Esophagus squamous epithelium (tissue), 5 donors: ENCODE measurements around the gene KIAA0930. TPM values are rescaled to one million over a fixed set of nuclear protein-coding genes. Genes with fewer than 3 reads are reported as not detected.

ENCODE experiments used
- DNase-seq: peaks from one replicate; lab custom pipeline; 2025; lab: John Stamatoyannopoulos, UW
- H3K27ac ChIP-seq, 4 donors: fragments of 200-600 bp; sonication (generic); one replicate each; pipeline ENCODE4 v1.5.1; 2016 to 2019; ENCODE audit warnings: mild to moderate bottlenecking in 1 of 4
- H3K27me3 ChIP-seq, 4 donors: fragments of 200-600 bp; sonication (generic); 1 replicate in 3 of 4; 2 replicates in 1 of 4; pipeline versions ENCODE4 v1.5.1 to v1.6.0; 2017 to 2021; ENCODE audit warnings: antibody characterized with exemption in 1 of 4
- H3K36me3 ChIP-seq, 3 donors: fragments of 200-600 bp; sonication (generic); one replicate each; pipeline ENCODE4 v1.5.1; 2016 to 2019
- H3K4me1 ChIP-seq, 3 donors: fragments of 200-600 bp; sonication (generic); one replicate each; pipeline ENCODE4 v1.5.1; 2017 to 2019
- H3K4me3 ChIP-seq, 4 donors: fragments of 200-600 bp; sonication (generic); 1 replicate in 3 of 4; 2 replicates in 1 of 4; pipeline ENCODE4 v1.5.1; 2016 to 2019; ENCODE audit warnings: mild to moderate bottlenecking in 2 of 4, moderate library complexity in 1 of 4
- H3K9me3 ChIP-seq, 3 donors: fragments of 200-600 bp; sonication (generic); one replicate each; pipeline ENCODE4 v1.5.1; 2016 to 2019
- CTCF ChIP-seq, 6 experiments: fragments of 450-650 bp in 4 of 6; fragments of 200-600 bp in 2 of 6; sonication (generic) in 2 of 6; IDR thresholded peaks; one replicate each; pipeline ENCODE4 v1.5.1; 2016 to 2019; ENCODE audit warnings: antibody characterized with exemption in 6 of 6, mild to moderate bottlenecking in 4 of 6, moderate library complexity in 4 of 6
- POLR2A ChIP-seq, 4 donors: fragments of 450-650 bp; IDR thresholded peaks; one replicate each; pipeline ENCODE4 v1.6.1; 2017; ENCODE audit warnings: antibody characterized with exemption in 4 of 4, mild to moderate bottlenecking in 4 of 4, moderate library complexity in 3 of 4
- WGBS, 2 donors: methylation state at CpG; one replicate each; pipeline ENCODE4 v1.1.5; 2018; 5-methylcytosine and 5-hydroxymethylcytosine counted together
- intact Hi-C: fragments of 100-400 bp; cut with DNase I; formaldehyde crosslinking; loops from one replicate; pipeline ENCODE4 v1.15.0; 2022
- total RNA-seq, 4 donors: library from RNA; depleted of rRNA; stranded (reverse); fragments of >200 nt; gene quantifications; one replicate each; pipeline ENCODE4 v1.1.0, GENCODE V29; 2016
- donor health status: DM: yes; HTN: yes; CAD: no.

KIAA0930 gene
- total RNA-seq, 4 donors from 2014 or later = 33.1 to 40.2 (median 38.1) TPM

GRCh38 chr22:45230026-45230721, 10.5 kb downstream of the KIAA0930 start:
- 74 to 83% methylated on average over 11 to 12 of the region's 16 CpGs for WGBS, 2 donors
- no peak overlapping the region for H3K27ac ChIP-seq
- DNase-seq = no peak

GRCh38 chr22:45229181-45229580, 11.5 kb downstream of the KIAA0930 start:
- Histone ChIP-seq H3K36me3 (no peaks in the 10 kb centered on the region), H3K4me3 (no peak overlapping the region), H3K27me3 (no peaks in the 10 kb centered on the region), H3K4me1 (peaks cover 23 to 72% (median 25%) of the 10 kb centered on the region in 3 donors), H3K9me3 (no peaks in the 10 kb centered on the region), H3K27ac (no peak overlapping the region)
- TF ChIP-seq POLR2A (IDR thresholded peaks at IDR 0.05) (no peak), CTCF (IDR thresholded peaks at IDR 0.05) (no peak)
- no CpG with 5 or more reads among the region's 13 CpGs for WGBS, 2 donors
- DNase-seq = no peak
- intact Hi-C loops = no loop called here

More at GRCh38 chr22:45230026-45230721, 10.5 kb downstream of the KIAA0930 start:
- intact Hi-C loops = no loop called here
- H3K9me3 ChIP-seq = no peaks in the 10 kb centered on the region
- peaks cover 19 to 71% (median 20%) of the 10 kb centered on the region in 3 donors for H3K4me1 ChIP-seq
- TF ChIP-seq CTCF (IDR thresholded peaks at IDR 0.05) (no peak), POLR2A (IDR thresholded peaks at IDR 0.05) (no peak)
- no peak overlapping the region for H3K4me3 ChIP-seq
- H3K36me3 ChIP-seq = peaks cover 0 to 9% (median 0%) of the 10 kb centered on the region in 3 donors
- H3K27me3 ChIP-seq = no peaks in the 10 kb centered on the region

GRCh38 chr22:45228401-45228754, 12.3 kb downstream of the KIAA0930 start:
- no peak for DNase-seq
- no peak for TF ChIP-seq POLR2A (IDR thresholded peaks at IDR 0.05)
- TF ChIP-seq CTCF (IDR thresholded peaks at IDR 0.05) = no peak
- Histone ChIP-seq H3K4me1 (peaks cover 23 to 78% (median 25%) of the 10 kb centered on the region in 3 donors), H3K27ac (peak overlapping the region in 2 of 4 donors; percentile 33 to 83), H3K27me3 (no peaks in the 10 kb centered on the region), H3K9me3 (no peaks in the 10 kb centered on the region), H3K4me3 (no peak overlapping the region), H3K36me3 (no peaks in the 10 kb centered on the region)
- intact Hi-C loops = no loop called here
- 87 to 91% methylated on average over 4 to 7 of the region's 8 CpGs for WGBS, 2 donors

- Histone ChIP-seq H3K4me1 (peaks cover 23 to 75% (median 25%) of the 10 kb centered on the region in 3 donors), H3K27ac (peak overlapping the region in 2 of 4 donors; percentile 83), H3K36me3 (no peaks in the 10 kb centered on the region), H3K9me3 (no peaks in the 10 kb centered on the region), H3K4me3 (no peak overlapping the region), H3K27me3 (no peaks in the 10 kb centered on the region)
- no peak for DNase-seq
- intact Hi-C loops = no loop called here
- WGBS, 2 donors = 83 to 87% methylated on average over 4 to 15 of the region's 16 CpGs
- TF ChIP-seq CTCF (IDR thresholded peaks at IDR 0.05) = no peak
These were observed 12.9 kb downstream of the KIAA0930 start for GRCh38 chr22:45227645-45228400.
